K562 (cell line): ENCODE results near the gene MAGI2. TPM values are rescaled to one million over a fixed set of nuclear protein-coding genes. Genes with fewer than 3 reads are reported as not detected.

Experiments used
- ATAC-seq: fragments of 200-7000 bp; cut with Tn5 transposase; 3 replicates; pipeline ENCODE4 v1.9.1; 2020; ENCODE audit warnings: moderate library complexity
- BruUV-seq: library from RNA; stranded (reverse); fragments of 400-500 nt; replicated peaks from 2 replicates; lab custom pipeline; 2021; lab: Mats Ljungman, UMichigan
- CTCF ChIA-PET: fragments of 300-600 bp; formaldehyde crosslinking; extraction: SDS; loops from one replicate; lab custom pipeline; 2021; ENCODE audit warnings: low intra/inter-chr PET ratio; lab: Yijun Ruan, JAX
- POLR2A ChIA-PET: fragments of 300-600, 350-650 bp; sonication (Branson Sonifier 250); formaldehyde crosslinking; extraction: SDS; loops from one replicate; lab custom pipeline; 2021; ENCODE audit warnings: antibody characterized with exemption, inconsistent platforms; lab: Yijun Ruan, JAX
- DNase-seq, 4 experiments: peaks; one replicate each; pipeline versions ENCODE4 v3.0.0 to v3.0.0-alpha.2; 2011 to 2018; ENCODE audit warnings: low spot score in 3 of 4, mixed read lengths in 3 of 4; ENCODE audit errors: extremely low read depth in 1 of 4
- FAIRE-seq: peaks from 2 replicates; lab custom pipeline; 2011; peaks lifted over from hg19 to GRCh38; lab: Jason Lieb, UNC
- H2AFZ ChIP-seq: 2 replicates; pipeline ENCODE4 v1.6.0; 2011; ENCODE audit warnings: low read depth, low read length, control low read depth, inconsistent platforms
- H3K27ac ChIP-seq: fragments of 200-600 bp; 3 replicates; pipeline ENCODE4 v1.8.0; 2011; ENCODE audit warnings: low read depth, mild to moderate bottlenecking, control low read depth, inconsistent platforms, low read length, moderate library complexity, mixed read lengths; ENCODE audit errors: extremely low read depth
- H3K27me3 ChIP-seq, 2 experiments: fragments of 300-600 bp in 1 of 2; 2 replicates in 1 of 2; 3 replicates in 1 of 2; pipeline versions ENCODE4 v1.6.0 to v1.8.0; 2011; ENCODE audit warnings: inconsistent platforms in 2 of 2, low read length in 2 of 2, mild to moderate bottlenecking in 1 of 2, mixed read lengths in 1 of 2, moderate library complexity in 1 of 2; ENCODE audit not compliant: control insufficient read depth in 2 of 2, insufficient read depth in 2 of 2
- H3K36me3 ChIP-seq: fragments of 300-600 bp; 3 replicates; pipeline ENCODE4 v1.8.0; 2011; ENCODE audit warnings: mild to moderate bottlenecking, low read length, inconsistent platforms; ENCODE audit not compliant: control insufficient read depth, insufficient read depth
- H3K4me1 ChIP-seq, 2 experiments: fragments of 200-600 bp in 1 of 2; replicated peaks in 1 of 2; 2 replicates in 1 of 2; 3 replicates in 1 of 2; pipeline versions ENCODE4 v1.5.1 to v1.8.0; 2011; ENCODE audit warnings: inconsistent platforms in 2 of 2, low read length in 2 of 2, mild to moderate bottlenecking in 1 of 2, mixed read lengths in 1 of 2, moderate library complexity in 1 of 2; ENCODE audit not compliant: control insufficient read depth in 2 of 2, insufficient read depth in 2 of 2
- H3K4me2 ChIP-seq: 2 replicates; pipeline ENCODE4 v1.6.1; 2011; ENCODE audit warnings: low read length, control low read depth, inconsistent platforms, mixed read lengths; ENCODE audit not compliant: insufficient read depth
- H3K4me3 ChIP-seq: fragments of 200-600 bp; sonication (generic), shearing (Covaris generic); 2 replicates; pipeline ENCODE4 v1.5.1; 2016; ENCODE audit warnings: control low read depth, inconsistent platforms
- H3K79me2 ChIP-seq: fragments of 200-600 bp; 3 replicates; pipeline ENCODE4 v1.8.0; 2011; ENCODE audit warnings: low read length, inconsistent platforms; ENCODE audit not compliant: control insufficient read depth, insufficient read depth
- H3K9ac ChIP-seq, 2 experiments: 2 replicates each; pipeline versions ENCODE4 v1.6.0 to v1.6.1; 2011; ENCODE audit warnings: low read depth in 2 of 2, low read length in 2 of 2, control low read depth in 1 of 2, inconsistent platforms in 1 of 2, mild to moderate bottlenecking in 1 of 2, mixed read lengths in 1 of 2; ENCODE audit not compliant: insufficient read depth in 1 of 2
- H3K9me1 ChIP-seq: one replicate; pipeline ENCODE4 v1.6.0; 2011; ENCODE audit warnings: inconsistent platforms, mild to moderate bottlenecking, low read length, moderate library complexity; ENCODE audit not compliant: control insufficient read depth, insufficient read depth
- H3K9me3 ChIP-seq: replicated peaks from 2 replicates; pipeline ENCODE4 v1.5.1; 2011; ENCODE audit warnings: low read depth, low read length, inconsistent platforms; ENCODE audit not compliant: control insufficient read depth, insufficient read depth
- H4K20me1 ChIP-seq: replicated peaks from 2 replicates; pipeline ENCODE4 v1.6.1; 2011; ENCODE audit warnings: low read length, inconsistent platforms, mixed read lengths; ENCODE audit not compliant: control insufficient read depth, insufficient read depth
- AFF4 ChIP-seq: sonication (generic); formaldehyde crosslinking; IDR thresholded peaks from 2 replicates; pipeline ENCODE4 v1.8.0; 2023; ENCODE audit warnings: mild to moderate bottlenecking, missing genetic modification reagents
- GMEB1 ChIP-seq: fragments of 250-450 bp; sonication (Bioruptor Pico); IDR thresholded peaks from 2 replicates; pipeline ENCODE4 v1.4.0; 2020; ENCODE audit warnings: mild to moderate bottlenecking
- HDAC2 ChIP-seq: fragments of 450-650 bp; IDR thresholded peaks from 2 replicates; pipeline ENCODE4 v1.6.1; 2016; ENCODE audit warnings: mild to moderate bottlenecking
- HDAC8 ChIP-seq: fragments of 450-650 bp; IDR thresholded peaks from 2 replicates; pipeline ENCODE4 v1.6.1; 2016; ENCODE audit warnings: mild to moderate bottlenecking, missing genetic modification characterization, moderate library complexity, missing compliant biosample characterization
- NFIC ChIP-seq: fragments of 450-650 bp; IDR thresholded peaks from 2 replicates; pipeline ENCODE4 v1.6.1; 2017; ENCODE audit warnings: mild to moderate bottlenecking, inconsistent platforms
- SAFB ChIP-seq: fragments of 200-400 bp; formaldehyde crosslinking; IDR thresholded peaks from 2 replicates; pipeline ENCODE4 v1.6.1; 2017; ENCODE audit warnings: low read depth, low read length, borderline replicate concordance
- ZMIZ1 ChIP-seq, 2 experiments: fragments of 150-350 bp in 1 of 2; IDR thresholded peaks; 2 replicates each; pipeline ENCODE4 v1.6.1; 2012 to 2016; ENCODE audit warnings: low read depth in 2 of 2, low read length in 2 of 2, mild to moderate bottlenecking in 1 of 2, moderate library complexity in 1 of 2
- ZNF224 ChIP-seq: sonication (generic); formaldehyde crosslinking; IDR thresholded peaks from 2 replicates; pipeline ENCODE4 v1.8.0; 2022; ENCODE audit warnings: mild to moderate bottlenecking, missing genetic modification reagents
- ZNF280A ChIP-seq: fragments of 450-650 bp; IDR thresholded peaks from 2 replicates; pipeline ENCODE4 v1.6.1; 2018; ENCODE audit warnings: mild to moderate bottlenecking, low read depth; ENCODE audit not compliant: partially characterized antibody
- ZNF695 ChIP-seq: fragments of 450-650 bp; formaldehyde crosslinking; IDR thresholded peaks from 2 replicates; pipeline ENCODE4 v1.4.0; 2020; ENCODE audit warnings: mild to moderate bottlenecking, moderate library complexity
- WGBS: fragments of 100-300 bp; shearing (Covaris generic); methylation state at CpG from one replicate; pipeline ENCODE4 v1.1.6; 2016; ENCODE audit warnings: low coverage, mixed read lengths; ENCODE audit not compliant: insufficient coverage; ENCODE audit errors: missing lambda C conversion rate; 5-methylcytosine and 5-hydroxymethylcytosine counted together
- in situ Hi-C: fragments of 300-500 bp; cut with MboI; formaldehyde crosslinking; loops from 4 replicates; pipeline ENCODE4 v1.15.0; 2018; ENCODE audit warnings: inconsistent platforms, mixed read lengths
- intact Hi-C: fragments of 100-400 bp; cut with micrococcal nuclease; formaldehyde crosslinking; loops from 2 replicates; pipeline ENCODE4 v1.14.2; 2022
- polyA plus RNA-seq, 8 experiments: library from polyadenylated mRNA; depleted of rRNA in 4 of 8; stranded (reverse) in 5 of 8; unstranded in 3 of 8; fragments of >200 nt; fragmentation: Nextera tagmentation in 2 of 8; fragmentation: Illumina TruSeq in 1 of 8; extraction: Ambion mirVana in 2 of 8; extraction: Trizol in 1 of 8; gene quantifications; 2 replicates each; pipeline versions ENCODE4 v1.2.1 to v1.2.3, GENCODE V29; 2011 to 2014; ENCODE audit warnings: inconsistent platforms in 1 of 8, missing spikeins in 1 of 8
- total RNA-seq, 7 experiments: library from RNA; depleted of rRNA in 6 of 7; stranded (reverse); fragments of >200 nt in 6 of 7; fragmentation: Illumina TruSeq in 2 of 7; extraction: Trizol in 2 of 7; gene quantifications; 2 replicates each; pipeline versions ENCODE4 v1.2.1 to v1.2.3, GENCODE V29; 2011 to 2021; ENCODE audit warnings: low replicate concordance in 1 of 7

MAGI2 gene
- total and polyA plus RNA-seq, 9 of the 15 experiments (the other 6 are each of a cell fraction or from before 2014, with no cell fraction given), result 0.27 to 1.4 (median 0.70) TPM

GRCh38 chr7:79319369-79319768 lies 134.1 kb downstream of the MAGI2 start:
- WGBS, result 0% methylated on average over 1 of the region's 1 CpG
- no peak overlapping the region for H2AFZ ChIP-seq
- ATAC-seq, result no peak
- TF ChIP-seq HDAC2 (no peak), GMEB1 (CRISPR knock-in tag) (no peak), ZMIZ1 (IDR thresholded peaks at IDR 0.05; ENCODE audit: low read depth in 2 of 2, low read length in 2 of 2) (no peak), ZNF280A (no peak), SAFB (no peak), ZNF695 (no peak), AFF4 (CRISPR knock-in tag) (no peak), HDAC8 (tag) (no peak), NFIC (no peak), ZNF224 (CRISPR knock-in tag) (no peak)

More at GRCh38 chr7:79319369-79319768, 134.1 kb downstream of the MAGI2 start:
- Histone ChIP-seq H3K27ac (no peak overlapping the region), H3K9ac (no peak overlapping the region), H3K79me2 (no peaks in the 10 kb centered on the region), H3K27me3 (no peaks in the 10 kb centered on the region), H3K9me1 (no peaks in the 10 kb centered on the region), H3K4me2 (no peak overlapping the region), H4K20me1 (no peaks in the 10 kb centered on the region), H3K4me1 (no peaks in the 10 kb centered on the region), H3K36me3 (no peaks in the 10 kb centered on the region), H3K9me3 (no peaks in the 10 kb centered on the region), H3K4me3 (no peak overlapping the region)
- CTCF ChIA-PET, result no interaction called here
- intact Hi-C loops, result no loop called here
- POLR2A ChIA-PET, result no interaction called here
- FAIRE-seq, result no peak
- in situ Hi-C loops, result no loop called here
- no TSS peak for BruUV-seq
- no peak for DNase-seq
